Kidney (tissue), 14 donors: Measurements from ENCODE around the gene CCM2. TPM values are rescaled to one million over a fixed set of nuclear protein-coding genes. Genes with fewer than 3 reads are reported as not detected.

Experiments
- DNase-seq, 5 donors: peaks; one replicate each; pipeline ENCODE4 v3.0.0-alpha.2; 2013 to 2020
- FAIRE-seq: peaks from 2 replicates; lab custom pipeline; 2012; peaks lifted over from hg19 to GRCh38; lab: Jason Lieb, UNC
- H3K27ac ChIP-seq, 2 donors: one replicate each; pipeline ENCODE4 v1.7.0; 2013; ENCODE audit warnings: low read depth in 2 of 2, low read length in 2 of 2, inconsistent platforms in 1 of 2
- H3K27me3 ChIP-seq: one replicate; pipeline ENCODE4 v1.7.1; 2013; ENCODE audit warnings: low read length, inconsistent platforms; ENCODE audit not compliant: control insufficient read depth, insufficient read depth
- H3K36me3 ChIP-seq, 3 donors: one replicate each; pipeline versions ENCODE4 v1.7.0 to v1.7.1; 2013; ENCODE audit warnings: low read length in 3 of 3, control low read depth in 1 of 3, inconsistent platforms in 1 of 3; ENCODE audit not compliant: insufficient read depth in 3 of 3, control insufficient read depth in 2 of 3
- H3K4me1 ChIP-seq, 3 donors: one replicate each; pipeline versions ENCODE4 v1.7.0 to v1.7.1; 2013; ENCODE audit warnings: low read length in 3 of 3, inconsistent platforms in 1 of 3, low read depth in 1 of 3; ENCODE audit not compliant: control insufficient read depth in 2 of 3, insufficient read depth in 2 of 3
- H3K4me3 ChIP-seq, 3 donors: one replicate each; pipeline versions ENCODE4 v1.7.0 to v1.8.1; 2013; ENCODE audit warnings: low read length in 3 of 3, control low read depth in 1 of 3, inconsistent platforms in 1 of 3
- H3K9ac ChIP-seq, 3 donors: one replicate each; pipeline versions ENCODE4 v1.7.0 to v1.7.1; 2013; ENCODE audit warnings: low read length in 3 of 3, control low read depth in 1 of 3, inconsistent platforms in 1 of 3
- H3K9me3 ChIP-seq, 3 donors: one replicate each; pipeline versions ENCODE4 v1.7.0 to v1.7.1; 2013; ENCODE audit warnings: low read length in 3 of 3, control low read depth in 1 of 3, inconsistent platforms in 1 of 3; ENCODE audit not compliant: control insufficient read depth in 2 of 3, insufficient read depth in 1 of 3
- intact Hi-C: fragments of 100-400 bp; cut with DNase I; formaldehyde crosslinking; loops from one replicate; pipeline ENCODE4 v1.11.1; 2022
- polyA plus RNA-seq: library from polyadenylated mRNA; stranded (reverse); fragments of 350-450 nt; fragmentation: Illumina TruSeq; extraction: RNeasy Lipid Tissue Mini Kit (QIAGEN cat#74804); gene quantifications from one replicate; pipeline ENCODE4 v1.2.3, GENCODE V29; 2014; ENCODE audit warnings: low read depth, low replicate concordance; ENCODE audit not compliant: insufficient read depth
- total RNA-seq: library from RNA; stranded (reverse); fragmentation: NEBNext Ultra II Directional; extraction: Animal tissue kit (Norgen Biotek cat#: 25700); gene quantifications from one replicate; pipeline ENCODE4 v1.2.1, GENCODE V29; 2021
- TF ChIP-seq, protein P1 (sequence below): IDR thresholded peaks from 3 replicates; pipeline ENCODE4 v1.5.1; 2012; ENCODE audit warnings: mild to moderate bottlenecking, moderate library complexity, borderline replicate concordance; ENCODE audit not compliant: insufficient read depth; ENCODE audit errors: extremely low read depth
- donor health status: control.
- donor health status: control.
- donor health status: control.
- donor health status: control.
- donor health status: control.
- donor health status: DM: yes; HTN: yes; CAD: no.
- donor health status: Normal renal cell carcinoma (clear cell type).

Gene CCM2
- total and polyA plus RNA-seq, 2 donors from 2014 or later, result 35.0 to 37.8 TPM

DNA sequence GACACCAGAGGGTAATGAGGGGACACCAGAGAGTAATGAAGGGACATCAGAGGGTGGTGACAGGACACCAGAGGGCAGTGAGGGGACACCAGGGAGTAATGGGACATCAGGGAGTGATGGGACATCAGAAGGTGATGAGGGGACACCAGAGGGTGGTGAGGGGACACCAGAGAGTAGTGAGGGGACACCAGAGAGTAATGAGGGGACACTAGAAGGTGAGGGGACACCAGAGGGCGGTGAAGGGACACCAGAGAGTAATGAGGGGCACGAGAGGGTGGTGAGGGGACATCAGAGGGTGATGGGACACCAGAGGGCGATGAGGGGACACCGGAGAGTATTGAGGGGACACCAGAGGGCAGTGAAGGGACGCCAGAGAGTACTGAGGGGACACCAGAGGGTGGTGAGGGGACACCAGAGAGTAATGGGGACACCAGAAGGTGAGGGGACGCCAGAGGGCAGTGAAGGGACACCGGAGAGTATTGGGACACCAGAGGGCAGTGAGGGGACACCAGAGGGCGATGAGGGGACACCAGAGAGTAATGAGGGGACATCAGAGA is 78.2 kb downstream of the CCM2 start:
- H3K4me1 ChIP-seq, result no peaks in the 10 kb centered on the region
- H3K4me3 ChIP-seq, result no peak overlapping the region
- no peaks in the 10 kb centered on the region for H3K27me3 ChIP-seq
- FAIRE-seq, result no peak
- DNase-seq, result peak in 2 of 5 donors; percentile 20 to 24
- intact Hi-C loops, result no loop called here
- TF ChIP-seq, protein P1, sequence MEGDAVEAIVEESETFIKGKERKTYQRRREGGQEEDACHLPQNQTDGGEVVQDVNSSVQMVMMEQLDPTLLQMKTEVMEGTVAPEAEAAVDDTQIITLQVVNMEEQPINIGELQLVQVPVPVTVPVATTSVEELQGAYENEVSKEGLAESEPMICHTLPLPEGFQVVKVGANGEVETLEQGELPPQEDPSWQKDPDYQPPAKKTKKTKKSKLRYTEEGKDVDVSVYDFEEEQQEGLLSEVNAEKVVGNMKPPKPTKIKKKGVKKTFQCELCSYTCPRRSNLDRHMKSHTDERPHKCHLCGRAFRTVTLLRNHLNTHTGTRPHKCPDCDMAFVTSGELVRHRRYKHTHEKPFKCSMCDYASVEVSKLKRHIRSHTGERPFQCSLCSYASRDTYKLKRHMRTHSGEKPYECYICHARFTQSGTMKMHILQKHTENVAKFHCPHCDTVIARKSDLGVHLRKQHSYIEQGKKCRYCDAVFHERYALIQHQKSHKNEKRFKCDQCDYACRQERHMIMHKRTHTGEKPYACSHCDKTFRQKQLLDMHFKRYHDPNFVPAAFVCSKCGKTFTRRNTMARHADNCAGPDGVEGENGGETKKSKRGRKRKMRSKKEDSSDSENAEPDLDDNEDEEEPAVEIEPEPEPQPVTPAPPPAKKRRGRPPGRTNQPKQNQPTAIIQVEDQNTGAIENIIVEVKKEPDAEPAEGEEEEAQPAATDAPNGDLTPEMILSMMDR, result no peak
- H3K9ac ChIP-seq, result no peak overlapping the region
- no peaks in the 10 kb centered on the region for H3K9me3 ChIP-seq
- H3K27ac ChIP-seq, result no peak overlapping the region
- H3K36me3 ChIP-seq, result peaks cover 0 to 20% (median 11%) of the 10 kb centered on the region in 3 donors

DNA sequence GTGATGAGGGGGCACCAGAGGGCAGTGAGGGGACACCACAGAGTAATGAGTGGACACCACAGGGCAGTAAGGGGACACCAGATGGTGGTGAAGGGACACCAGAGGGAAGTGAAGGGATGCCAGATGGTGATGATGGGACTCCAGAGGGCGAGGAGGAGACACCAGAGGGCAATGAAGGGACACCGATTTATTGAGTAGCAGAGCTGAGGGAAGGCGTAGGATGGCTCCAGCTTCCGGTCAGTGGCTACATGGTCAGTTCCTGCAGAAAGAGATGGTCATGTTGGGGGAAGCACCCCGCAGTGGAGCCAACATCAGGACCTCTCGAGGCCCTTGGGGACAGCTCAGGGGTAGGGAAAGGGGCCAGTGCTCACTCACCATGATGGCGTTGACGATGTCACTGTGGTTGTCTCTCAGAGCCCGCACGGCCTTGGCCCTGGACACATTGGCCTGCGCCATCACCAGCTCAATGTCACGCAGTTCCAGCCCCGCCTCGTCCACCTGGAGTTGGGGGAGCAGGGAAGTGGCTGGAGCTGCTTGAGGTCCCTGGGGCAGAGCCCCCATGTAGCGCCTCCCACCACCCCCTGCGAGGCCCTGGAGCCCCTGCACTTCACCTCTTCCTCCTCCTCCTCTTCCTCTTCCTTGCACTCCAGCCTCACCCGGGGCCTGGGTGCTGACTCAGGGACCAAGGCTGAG is 80.4 kb downstream of the CCM2 start:
- Histone ChIP-seq H3K36me3 (peaks cover 0 to 7% (median 4%) of the 10 kb centered on the region in 3 donors), H3K9me3 (no peaks in the 10 kb centered on the region), H3K9ac (no peak overlapping the region), H3K4me3 (no peak overlapping the region), H3K27ac (no peak overlapping the region), H3K4me1 (no peaks in the 10 kb centered on the region), H3K27me3 (no peaks in the 10 kb centered on the region)
- intact Hi-C loops, result no loop called here
- FAIRE-seq, result no peak
- TF ChIP-seq, protein P1, result no peak
- peak in 2 of 5 donors; percentile 26 to 68 for DNase-seq

DNA sequence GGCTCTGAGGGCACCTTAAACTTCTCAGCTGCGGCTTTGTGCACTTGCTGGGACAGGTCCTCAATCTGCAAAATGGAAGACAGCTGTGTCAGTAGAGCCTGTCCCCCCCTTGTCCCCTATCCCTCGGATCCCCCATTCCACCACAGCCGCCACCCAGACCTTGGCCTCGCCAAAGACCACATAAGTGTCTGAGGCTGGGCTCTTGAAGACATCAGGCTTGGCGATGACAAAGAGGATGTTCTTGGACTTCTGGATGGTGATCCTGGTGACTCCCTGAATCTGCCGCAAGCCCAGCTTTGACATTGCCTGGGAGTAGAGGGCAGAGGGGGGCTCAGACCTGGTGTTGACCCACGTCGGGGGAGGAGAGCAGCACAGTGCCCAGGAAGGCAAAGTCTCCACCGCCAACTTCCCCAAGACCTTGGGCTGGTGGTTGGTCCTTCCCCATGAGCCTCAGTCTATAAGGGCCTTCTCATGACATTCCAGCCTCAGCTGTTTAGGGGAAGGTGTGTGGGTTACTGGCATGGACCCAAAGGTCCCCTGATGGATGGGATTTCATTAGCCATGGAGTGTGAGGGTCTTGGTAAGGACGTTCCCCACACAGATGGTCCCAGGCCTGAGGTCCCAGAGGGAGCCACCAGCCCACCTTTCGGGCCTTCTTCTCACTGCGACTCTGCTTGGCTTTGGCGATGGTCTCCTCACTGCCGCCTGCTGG is 81.1 kb downstream of the CCM2 start:
- intact Hi-C loops, result no loop called here
- H3K9ac ChIP-seq, result no peak overlapping the region
- no peaks in the 10 kb centered on the region for H3K27me3 ChIP-seq
- peak in 2 of 5 donors; percentile 27 to 46 for DNase-seq
- H3K36me3 ChIP-seq, result peaks cover 0 to 3% (median 0%) of the 10 kb centered on the region in 3 donors
- H3K4me3 ChIP-seq, result no peak overlapping the region
- H3K9me3 ChIP-seq, result no peaks in the 10 kb centered on the region
- no peak overlapping the region for H3K27ac ChIP-seq
- no peaks in the 10 kb centered on the region for H3K4me1 ChIP-seq
- TF ChIP-seq, protein P1, result no peak
- no peak for FAIRE-seq
